SIG-M5 treated with dmso at 0.1 percent for 504 hours (cell line): ENCODE data around the gene HOXC9.

Experiments
- DNase-seq: peaks from one replicate; lab custom pipeline; 2025; ENCODE audit not compliant: unreplicated experiment; lab: John Stamatoyannopoulos, UW

Gene HOXC9

DNA sequence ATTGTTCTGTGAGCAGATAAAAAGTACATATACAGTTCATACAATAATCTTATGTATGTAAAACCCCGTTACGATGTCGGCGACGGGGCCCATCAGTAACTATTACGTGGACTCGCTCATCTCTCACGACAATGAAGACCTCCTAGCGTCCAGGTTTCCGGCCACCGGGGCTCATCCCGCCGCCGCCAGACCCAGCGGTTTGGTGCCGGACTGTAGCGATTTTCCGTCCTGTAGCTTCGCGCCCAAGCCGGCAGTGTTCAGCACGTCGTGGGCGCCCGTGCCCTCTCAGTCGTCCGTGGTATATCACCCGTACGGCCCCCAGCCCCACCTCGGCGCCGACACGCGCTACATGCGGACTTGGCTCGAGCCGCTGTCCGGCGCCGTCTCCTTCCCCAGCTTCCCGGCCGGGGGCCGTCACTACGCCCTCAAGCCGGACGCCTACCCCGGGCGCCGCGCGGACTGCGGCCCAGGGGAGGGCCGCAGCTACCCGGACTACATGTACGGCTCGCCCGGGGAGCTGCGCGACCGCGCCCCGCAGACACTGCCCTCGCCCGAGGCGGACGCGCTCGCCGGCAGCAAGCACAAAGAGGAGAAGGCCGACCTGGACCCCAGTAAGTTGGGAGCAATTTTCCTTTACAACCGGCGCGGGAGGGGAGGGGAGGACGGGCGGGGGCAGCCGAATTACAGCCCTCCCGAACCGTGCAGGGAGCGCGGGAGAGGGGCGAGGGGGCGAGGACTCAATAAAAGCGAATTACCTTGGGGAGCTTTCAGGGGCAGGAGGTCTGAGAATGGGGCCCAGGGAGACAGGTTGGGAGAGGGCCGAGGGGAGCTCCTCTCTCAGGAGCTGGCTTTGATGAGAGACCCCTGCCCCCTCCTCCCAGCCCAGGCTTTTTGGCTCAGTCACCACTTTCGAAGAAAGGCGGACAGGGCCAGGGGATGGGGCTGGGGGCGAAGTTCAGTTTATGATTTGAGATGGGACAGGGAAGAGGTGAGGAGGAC is at the start of gene HOXC9:
TSS of gene HOXC9 (plus strand) at position 46 of the 999 bp plus-strand sequence. CDS start at position 74, 28 bp downstream.
- no peak for DNase-seq

GRCh38 chr12:53950437-53950773 is 49.6 kb upstream of the HOXC9 start:
- no peak for DNase-seq

DNA sequence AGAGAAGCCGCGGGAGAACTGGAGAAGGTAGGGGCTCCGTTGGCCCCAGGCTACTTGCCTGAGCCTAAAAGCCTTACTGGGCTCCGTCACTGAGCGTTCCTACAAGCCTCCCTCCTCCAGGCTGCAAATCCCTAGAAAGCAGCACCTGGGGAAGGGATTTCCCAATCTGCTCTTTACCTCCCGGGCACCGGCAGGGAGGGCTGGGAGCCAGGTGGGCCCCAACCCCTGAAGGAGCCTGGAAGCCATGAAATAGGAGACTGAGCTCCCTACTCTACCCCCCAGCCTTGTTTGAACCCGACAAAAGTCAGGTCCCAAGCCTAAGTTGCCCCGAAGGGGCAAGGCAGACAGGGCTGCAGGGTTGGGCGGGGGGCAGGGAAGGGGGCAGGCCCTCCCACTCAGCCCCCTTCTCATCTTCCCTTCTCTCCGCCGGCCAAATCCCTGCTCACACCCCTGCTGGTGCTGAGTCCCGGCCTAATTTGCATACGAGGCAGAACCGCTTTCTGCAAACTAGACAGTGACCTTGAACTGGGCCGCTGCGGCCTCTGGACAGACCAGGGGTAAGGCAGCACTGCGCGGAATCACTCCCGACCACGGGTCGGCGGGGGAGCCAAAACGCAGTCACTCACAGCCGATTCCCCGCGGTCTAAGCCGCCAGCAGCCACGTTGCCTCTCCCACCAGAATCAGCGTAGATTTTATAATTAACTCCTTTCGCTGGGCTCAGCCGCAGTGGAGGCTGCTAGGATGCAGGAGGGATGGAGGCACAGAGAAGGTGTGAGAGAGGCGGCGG is 49.0 kb upstream of the HOXC9 start:
- no peak for DNase-seq

DNA sequence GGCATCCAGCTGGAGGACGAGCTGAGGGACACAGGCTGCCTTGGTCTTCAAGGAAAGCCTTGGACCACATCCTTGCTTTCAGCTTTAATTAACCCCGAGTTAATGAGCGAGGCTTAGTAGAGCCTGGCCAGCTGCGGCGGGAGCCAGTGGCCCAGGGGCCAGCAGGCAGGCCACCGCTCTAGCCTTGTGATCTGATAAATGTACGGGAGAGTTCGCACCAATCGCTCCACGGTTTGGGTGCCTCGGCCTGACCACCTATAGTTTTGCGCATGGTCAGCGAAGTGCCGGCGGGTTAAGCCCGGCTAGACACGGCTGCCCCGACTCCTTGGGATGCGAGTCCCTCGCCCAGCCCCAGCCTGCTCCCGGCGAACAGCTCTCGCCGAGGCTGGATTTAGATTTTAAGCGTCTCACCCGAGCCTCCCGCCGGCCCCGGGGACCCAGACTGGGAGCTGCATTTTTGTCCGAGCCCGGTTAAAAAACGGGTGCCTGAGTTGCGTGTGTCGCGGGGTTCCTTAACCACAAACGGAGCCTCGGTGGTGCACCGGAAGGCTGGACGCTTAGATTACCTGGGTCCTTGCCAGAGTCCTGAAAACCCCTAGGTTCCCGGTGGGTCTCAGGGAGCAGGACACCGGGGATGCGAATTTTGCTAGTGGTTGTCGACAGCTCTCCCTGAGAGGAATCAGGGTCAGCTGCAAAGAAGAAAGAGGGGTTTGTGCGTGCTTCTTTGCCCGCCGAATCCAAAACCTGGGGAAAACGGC is 48.2 kb upstream of the HOXC9 start:
- DNase-seq = no peak

GRCh38 chr12:53952335-53952694 is 47.6 kb upstream of the HOXC9 start:
- DNase-seq = no peak

DNA sequence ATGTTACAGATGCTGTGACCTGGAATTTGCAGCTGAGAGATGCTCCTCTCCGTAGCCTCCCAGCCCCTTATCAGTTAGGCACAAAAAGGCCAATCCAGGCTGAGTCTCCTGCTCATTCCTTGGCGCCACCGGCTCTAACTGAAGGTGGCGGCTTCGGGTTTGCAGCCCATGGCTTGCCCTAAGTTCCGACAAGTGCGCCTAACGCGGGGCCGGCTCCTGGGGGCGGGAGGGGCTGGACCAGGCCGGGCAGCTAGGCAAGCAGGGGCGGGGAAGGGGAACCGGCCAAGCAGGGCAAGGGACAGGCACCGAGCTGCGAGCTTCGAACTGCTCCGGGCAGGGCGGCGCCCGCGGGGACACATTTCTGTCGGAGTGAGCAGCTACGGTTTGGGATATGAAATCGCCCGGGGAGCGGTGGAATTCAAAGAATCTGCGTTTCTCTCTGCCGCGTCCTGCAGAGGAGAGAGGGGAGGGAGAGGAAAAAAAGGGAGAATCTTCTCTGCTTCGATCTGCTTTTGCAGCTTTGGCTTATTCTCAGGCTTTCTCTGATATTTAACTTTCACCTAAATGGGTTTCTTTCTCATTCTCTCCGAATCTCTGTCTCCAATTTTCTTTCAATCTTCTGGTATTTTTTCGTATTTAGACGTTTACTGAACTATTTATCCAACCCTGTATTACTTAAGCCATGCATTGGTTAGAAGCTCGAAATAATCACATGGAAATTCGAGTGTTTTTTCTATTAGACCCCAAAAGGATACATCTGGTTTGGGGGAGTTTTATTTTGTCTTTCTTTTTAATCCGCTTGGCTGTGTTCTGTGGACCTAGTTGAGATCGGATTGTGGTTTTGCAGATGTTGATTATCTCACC is 46.9 kb upstream of the HOXC9 start:
- DNase-seq = no peak

- DNase-seq = no peak
These were observed 45.9 kb upstream of the HOXC9 start for GRCh38 chr12:53953831-53954693.

DNA sequence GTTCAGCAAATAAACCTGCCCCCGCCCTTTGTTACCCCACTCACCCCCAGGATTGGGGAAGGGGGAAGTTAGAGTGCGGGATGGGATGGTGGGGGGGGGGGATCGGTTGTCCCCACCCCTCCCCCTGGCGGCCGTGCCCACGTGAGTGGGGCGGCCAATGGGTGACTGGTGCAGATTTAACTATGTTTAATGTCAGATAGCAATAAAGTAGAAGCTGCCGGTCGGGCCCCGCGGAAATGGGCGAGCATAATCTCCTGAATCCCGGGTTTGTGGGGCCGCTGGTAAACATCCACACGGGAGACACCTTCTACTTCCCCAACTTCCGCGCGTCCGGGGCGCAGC is 45.3 kb upstream of the HOXC9 start, which contains the start of gene HOXC12:
TSS of gene HOXC12 (plus strand) at position 210 of the 342 bp plus-strand sequence. CDS start at position 237, 27 bp downstream.
- DNase-seq = no peak

DNA sequence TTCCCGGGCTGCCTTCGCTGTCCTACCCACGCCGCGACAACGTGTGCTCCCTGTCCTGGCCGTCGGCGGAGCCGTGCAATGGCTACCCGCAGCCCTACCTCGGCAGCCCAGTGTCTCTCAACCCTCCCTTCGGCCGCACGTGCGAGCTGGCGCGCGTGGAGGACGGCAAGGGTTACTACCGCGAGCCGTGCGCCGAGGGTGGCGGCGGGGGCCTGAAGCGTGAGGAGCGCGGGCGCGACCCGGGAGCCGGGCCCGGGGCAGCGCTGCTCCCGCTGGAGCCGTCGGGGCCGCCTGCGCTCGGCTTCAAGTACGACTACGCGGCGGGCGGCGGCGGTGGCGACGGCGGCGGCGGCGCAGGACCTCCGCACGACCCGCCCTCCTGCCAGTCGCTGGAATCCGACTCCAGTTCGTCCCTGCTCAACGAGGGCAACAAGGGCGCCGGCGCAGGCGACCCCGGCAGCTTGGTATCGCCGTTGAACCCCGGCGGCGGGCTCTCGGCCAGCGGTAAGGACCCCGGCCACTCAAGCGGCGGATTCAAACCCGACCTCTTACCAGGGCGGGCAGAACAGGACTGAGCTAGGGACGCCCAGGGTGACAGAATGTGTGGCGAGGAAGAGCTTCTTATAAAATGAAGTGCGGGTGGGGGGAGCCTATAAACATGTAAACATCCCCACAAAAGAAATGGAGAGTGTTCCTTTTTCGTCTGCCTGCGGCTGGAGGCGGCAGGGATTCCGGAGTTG is 44.8 kb upstream of the HOXC9 start:
- DNase-seq = no peak

DNA sequence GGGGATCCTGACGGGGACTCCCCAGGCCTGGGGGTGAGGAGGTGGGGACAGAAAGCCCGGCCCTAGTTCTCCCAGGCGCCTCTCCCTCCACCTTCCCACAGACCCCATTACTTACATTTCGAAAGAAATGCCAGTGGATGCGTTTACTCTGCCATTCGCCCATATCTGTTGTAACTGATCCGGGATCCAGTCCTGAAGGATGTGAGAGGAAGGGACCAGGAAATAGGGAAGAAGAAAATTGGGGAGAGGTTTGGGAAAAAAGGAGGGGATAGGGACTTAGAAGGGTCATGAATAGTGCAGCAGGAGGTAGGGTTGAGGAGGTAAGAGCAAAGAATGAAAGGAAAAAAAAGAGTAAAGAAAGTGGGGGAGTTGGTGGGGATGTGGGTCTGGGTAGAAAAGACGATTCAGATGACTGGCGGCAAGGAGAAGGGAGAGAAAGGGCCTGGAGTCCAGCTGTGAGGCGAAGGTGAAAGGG is 44.1 kb upstream of the HOXC9 start:
- no peak for DNase-seq

- DNase-seq = no peak
These were observed 43.6 kb upstream of the HOXC9 start for GRCh38 chr12:53956251-53956887.

DNA sequence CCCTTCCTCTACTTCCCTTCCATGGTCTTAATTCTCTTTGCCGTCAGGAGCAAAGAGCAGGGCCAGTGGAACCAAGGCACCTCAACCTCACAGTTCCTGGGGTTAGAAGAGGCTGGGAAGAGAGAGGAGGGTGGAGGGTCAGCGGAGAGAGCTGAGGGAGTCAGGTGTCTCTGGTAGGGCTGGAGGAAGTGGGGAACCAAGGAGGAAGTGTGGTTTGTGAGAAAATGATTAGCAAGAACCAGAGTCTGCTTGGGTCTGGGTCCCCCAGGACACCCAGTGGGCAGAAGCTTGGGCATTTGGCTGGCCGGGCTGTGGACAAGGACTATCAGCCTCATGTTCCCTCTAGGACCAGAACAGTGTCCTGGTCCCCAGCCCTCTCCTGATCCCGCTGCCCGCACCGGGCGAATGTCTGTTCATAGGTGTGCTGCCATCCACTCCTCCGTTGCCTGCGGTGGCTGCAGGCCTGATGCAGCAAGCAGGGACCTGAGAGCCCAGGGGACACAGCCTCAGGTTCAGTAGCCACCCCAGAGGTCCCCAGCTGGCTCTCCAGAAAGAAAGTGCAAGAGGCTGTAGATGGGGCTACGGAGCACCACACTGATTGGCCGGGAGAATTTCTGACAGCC is 42.9 kb upstream of the HOXC9 start:
- DNase-seq = no peak

GRCh38 chr12:53958128-53958527 is 41.8 kb upstream of the HOXC9 start:
- no peak for DNase-seq

- no peak for DNase-seq
These were observed 40.6 kb upstream of the HOXC9 start for GRCh38 chr12:53959314-53959713.

DNA sequence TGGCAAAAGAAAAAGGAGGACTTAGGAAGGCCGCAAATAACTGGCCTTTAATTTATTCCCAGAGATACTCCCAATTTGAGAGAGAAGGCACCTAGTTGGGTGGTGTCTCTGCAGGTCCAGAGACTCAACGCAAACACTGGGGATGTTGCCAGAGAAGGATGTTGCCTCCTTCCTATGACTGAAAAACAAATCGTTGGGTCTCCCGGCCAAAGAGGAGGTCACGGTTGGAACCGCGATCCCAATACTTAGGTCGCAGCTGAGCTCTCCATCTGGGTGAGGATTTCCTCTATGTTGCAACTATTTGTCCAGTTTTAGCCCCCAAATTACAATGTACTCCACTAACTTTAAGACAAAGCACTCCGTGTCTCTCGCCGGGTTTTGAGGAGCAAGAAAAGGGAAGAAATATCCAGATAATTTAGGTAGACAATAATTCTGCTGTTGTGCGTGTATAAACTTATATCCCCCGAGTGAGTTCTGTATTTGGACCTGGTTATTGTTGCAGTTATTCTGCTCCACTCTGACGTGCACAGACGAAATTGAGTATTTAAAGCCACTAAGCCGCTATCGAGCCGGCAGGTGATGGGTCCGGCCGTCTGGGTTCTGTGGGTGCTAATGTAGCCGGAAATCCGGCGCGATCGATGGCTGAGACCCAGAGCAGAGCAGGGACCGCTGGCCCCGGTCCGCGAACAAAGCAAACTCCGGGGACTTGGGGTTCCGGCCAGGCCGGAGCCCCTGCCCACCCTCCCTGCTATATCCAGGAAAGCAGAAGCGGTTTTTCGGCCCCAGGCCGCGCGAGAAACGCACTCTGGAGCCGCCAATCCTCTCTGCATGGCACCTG is 39.6 kb upstream of the HOXC9 start:
- DNase-seq = no peak

DNA sequence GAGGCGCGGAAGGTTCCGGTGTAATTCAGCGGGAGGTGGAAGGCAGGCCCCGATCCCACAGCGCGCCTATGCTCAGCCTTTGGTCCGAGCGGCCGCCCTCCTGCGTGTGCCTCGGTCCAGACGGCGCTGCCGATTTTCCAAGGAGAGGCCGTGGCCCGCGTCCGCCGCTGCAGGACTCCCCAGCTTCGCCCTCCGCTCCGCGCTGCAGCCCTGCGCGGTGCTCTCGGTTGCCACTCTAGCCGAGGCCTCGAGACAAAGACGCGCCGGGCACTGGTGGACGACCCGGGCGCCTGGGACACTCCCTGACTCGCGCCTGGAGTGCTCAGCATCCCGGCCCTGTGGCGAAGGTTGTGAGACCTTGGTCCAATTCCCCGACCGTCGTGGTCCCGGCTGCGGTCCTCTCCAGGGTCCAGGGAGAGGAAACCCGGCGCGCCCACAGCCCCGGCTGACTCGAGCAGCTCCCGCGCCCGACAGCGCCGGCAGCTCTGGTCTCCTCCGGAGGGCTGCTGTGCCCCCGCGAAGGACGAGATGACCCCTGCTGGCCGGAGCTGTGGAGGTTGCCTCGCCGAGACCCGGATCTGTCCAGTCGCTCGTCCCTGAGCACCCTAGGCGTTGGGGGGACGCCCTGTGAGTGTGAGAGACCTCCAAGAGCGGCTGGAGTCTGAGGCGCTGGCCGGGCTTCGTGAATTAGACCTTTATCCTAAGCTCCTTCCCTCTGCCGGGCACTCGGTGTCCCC is 38.8 kb upstream of the HOXC9 start:
- no peak for DNase-seq
